Common myeloid progenitor, CD34-positive (primary cell): ENCODE data around the gene DYNLRB1. TPM values are rescaled to one million over a fixed set of nuclear protein-coding genes. Genes with fewer than 3 reads are reported as not detected.

Experiments used
- CTCF ChIA-PET: fragments of 350-600 bp; sonication (Branson Sonifier 250); formaldehyde crosslinking; loops from one replicate; lab custom pipeline; 2021; ENCODE audit warnings: antibody characterized with exemption; lab: Charles Lee
- POLR2A ChIA-PET: fragments of 350-600 bp; sonication (Branson Sonifier 250); formaldehyde crosslinking; loops from one replicate; lab custom pipeline; 2021; ENCODE audit warnings: antibody characterized with exemption; lab: Charles Lee
- DNase-seq, 3 donors: peaks; one replicate each; pipeline versions ENCODE4 v3.0.0 to v3.0.0-alpha.2; 2013
- H3K27ac ChIP-seq, 2 experiments: 1 replicate in 1 of 2; 2 replicates in 1 of 2; pipeline ENCODE4 v1.7.0; 2013; ENCODE audit warnings: inconsistent platforms in 2 of 2, low read length in 2 of 2, mild to moderate bottlenecking in 2 of 2, low read depth in 1 of 2, moderate library complexity in 1 of 2; ENCODE audit not compliant: severe bottlenecking in 2 of 2, insufficient read depth in 1 of 2, poor library complexity in 1 of 2
- H3K27me3 ChIP-seq, 5 experiments: replicated peaks in 2 of 5; 1 replicate in 3 of 5; 2 replicates in 2 of 5; pipeline versions ENCODE4 v1.6.1 to v1.7.0; 2013; ENCODE audit warnings: low read length in 4 of 5, mild to moderate bottlenecking in 2 of 5, moderate library complexity in 2 of 5, inconsistent platforms in 1 of 5; ENCODE audit not compliant: insufficient read depth in 5 of 5, control insufficient read depth in 4 of 5
- H3K36me3 ChIP-seq, 4 experiments: 1 replicate in 2 of 4; 2 replicates in 2 of 4; pipeline versions ENCODE4 v1.6.1 to v1.7.0; 2013; ENCODE audit warnings: low read length in 3 of 4, control low read depth in 1 of 4, mild to moderate bottlenecking in 1 of 4; ENCODE audit not compliant: control insufficient read depth in 4 of 4, insufficient read depth in 4 of 4
- H3K4me1 ChIP-seq, 4 experiments: 1 replicate in 3 of 4; 2 replicates in 1 of 4; pipeline versions ENCODE4 v1.6.1 to v1.7.1; 2013; ENCODE audit warnings: low read length in 3 of 4, mild to moderate bottlenecking in 3 of 4, control low read depth in 1 of 4, inconsistent platforms in 1 of 4, moderate library complexity in 1 of 4; ENCODE audit not compliant: control insufficient read depth in 4 of 4, insufficient read depth in 4 of 4; ENCODE audit errors: control extremely low read depth in 1 of 4
- H3K4me3 ChIP-seq, 7 experiments: 1 replicate in 4 of 7; 2 replicates in 3 of 7; pipeline versions ENCODE4 v1.5.1 to v1.7.0; 2013; ENCODE audit warnings: mild to moderate bottlenecking in 7 of 7, low read length in 6 of 7, moderate library complexity in 6 of 7, inconsistent platforms in 2 of 7, low read depth in 2 of 7, control low read depth in 1 of 7; ENCODE audit not compliant: insufficient read depth in 4 of 7, control insufficient read depth in 1 of 7; ENCODE audit errors: extremely low read depth in 1 of 7
- H3K9me3 ChIP-seq, 5 experiments: 1 replicate in 4 of 5; 2 replicates in 1 of 5; pipeline versions ENCODE4 v1.6.1 to v1.7.1; 2013; ENCODE audit warnings: low read length in 4 of 5, mild to moderate bottlenecking in 2 of 5, inconsistent platforms in 1 of 5, low read depth in 1 of 5, moderate library complexity in 1 of 5; ENCODE audit not compliant: control insufficient read depth in 4 of 5, insufficient read depth in 2 of 5; ENCODE audit errors: control extremely low read depth in 1 of 5
- WGBS: methylation state at CpG from one replicate; pipeline ENCODE4 v1.1.5; 2013; ENCODE audit not compliant: insufficient coverage; 5-methylcytosine and 5-hydroxymethylcytosine counted together
- polyA plus RNA-seq: library from polyadenylated mRNA; unstranded; fragments of 120-200 nt; gene quantifications from one replicate; pipeline ENCODE4 v1.2.1, GENCODE V29; 2013

DYNLRB1 gene
- polyA plus RNA-seq = 118 TPM

DNA sequence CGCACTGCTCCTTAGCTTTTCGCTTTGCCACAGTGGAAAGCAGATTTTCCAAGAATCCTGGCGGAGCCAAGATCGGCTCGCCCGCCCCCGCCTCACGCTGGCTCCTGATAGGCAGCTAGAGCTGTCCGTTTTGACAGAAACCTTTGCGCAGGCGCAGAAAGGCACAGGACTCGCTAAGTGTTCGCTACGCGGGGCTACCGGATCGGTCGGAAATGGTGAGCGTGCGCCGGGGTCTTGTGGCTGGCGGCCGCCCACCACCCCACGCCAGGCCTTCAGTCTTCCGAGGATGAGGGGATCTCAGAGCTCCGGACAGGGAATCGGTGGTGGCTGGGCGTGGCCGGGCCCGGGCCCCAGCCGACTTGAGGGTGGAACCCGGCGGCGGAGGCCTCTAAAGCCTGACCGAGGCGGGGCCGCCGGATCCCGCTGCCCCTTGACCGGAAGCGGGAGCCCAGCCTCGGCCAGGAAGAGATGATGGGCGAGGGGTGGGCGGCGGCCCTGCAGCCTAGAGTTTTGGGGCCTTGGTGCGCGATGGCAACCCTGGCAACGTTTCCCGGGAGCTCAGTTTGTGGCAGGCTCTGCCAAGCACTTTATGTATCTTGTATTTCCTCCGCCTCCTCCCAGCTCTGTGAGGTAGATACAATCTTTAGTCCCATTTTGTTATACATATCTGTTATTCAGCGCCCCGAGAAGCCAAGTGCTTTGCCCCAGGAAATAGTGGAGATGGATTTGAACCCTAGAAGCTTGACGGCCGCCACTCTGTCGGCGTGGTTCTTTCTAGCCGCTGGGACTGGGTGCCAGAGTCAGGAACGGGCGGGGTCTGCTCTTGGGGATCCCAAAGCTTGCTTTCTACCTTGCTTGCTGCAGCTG, at the start of gene DYNLRB1:
Gene DYNLRB1, plus strand, starts transcription at position 176 of the 867 bp plus-strand sequence. Its CDS starts 37 bp downstream, at position 213.
- H3K27me3 ChIP-seq = no peaks in the 10 kb centered on the region
- peaks cover 5 to 26% (median 16%) of the 10 kb centered on the region in 4 experiments for H3K4me1 ChIP-seq
- peaks cover 0 to 10% (median 5%) of the 10 kb centered on the region in 4 experiments for H3K36me3 ChIP-seq
- under 1% methylated on average over 55 of the region's 59 CpGs for WGBS
- peak; percentile 93 to 96 (median 94) for DNase-seq
- no peaks in the 10 kb centered on the region for H3K9me3 ChIP-seq
- CTCF ChIA-PET = interaction anchor here (0.7 to 4.0 kb wide), 10 partner anchors 15 to 333 kb away, joined by 3 to 31 read pairs (median 4); partner anchors contain the start of gene ITCH
- peak within 1 kb of the TSS; percentile 80 to 90 for H3K27ac ChIP-seq
- POLR2A ChIA-PET = interaction anchor here (0.5 to 0.8 kb wide), 3 partner anchors 42 to 434 kb away, joined by 3 to 5 read pairs (median 3); no protein-coding TSS in a partner anchor
- peak within 1 kb of the TSS; percentile 75 to 100 (median 95) for H3K4me3 ChIP-seq

- WGBS = no CpG with 5 or more reads among the region's 1 CpG
- peaks cover 3 to 33% (median 9%) of the 10 kb centered on the region in 4 experiments for H3K36me3 ChIP-seq
- no peaks in the 10 kb centered on the region for H3K4me1 ChIP-seq
- no peak overlapping the region for H3K27ac ChIP-seq
- DNase-seq = no peak
- ChIA-PET CTCF (interaction anchor here (0.6 to 1.9 kb wide), 3 partner anchors 52 to 156 kb away, joined by 3 to 5 read pairs (median 4); no protein-coding TSS in a partner anchor), POLR2A (no interaction called here)
- H3K9me3 ChIP-seq = no peaks in the 10 kb centered on the region
- H3K27me3 ChIP-seq = no peaks in the 10 kb centered on the region
- H3K4me3 ChIP-seq = no peak overlapping the region
Observed at GRCh38 chr20:34468951-34469350, 47.3 kb upstream of the DYNLRB1 start.

- CTCF ChIA-PET = interaction anchor here (0.5 to 3.3 kb wide), 7 partner anchors 26 to 311 kb away, joined by 3 to 24 read pairs (median 3); no protein-coding TSS in a partner anchor
- Histone ChIP-seq H3K27ac (no peak overlapping the region), H3K4me1 (peaks cover 0 to 2% (median under 1%) of the 10 kb centered on the region in 4 experiments), H3K4me3 (no peak overlapping the region), H3K27me3 (no peaks in the 10 kb centered on the region), H3K9me3 (no peaks in the 10 kb centered on the region), H3K36me3 (peaks cover 0 to 37% (median 8%) of the 10 kb centered on the region in 4 experiments)
- DNase-seq = no peak
- 100% methylated on average over 2 of the region's 6 CpGs for WGBS
- POLR2A ChIA-PET = no interaction called here
Observed at GRCh38 chr20:34472246-34472925, 43.8 kb upstream of the DYNLRB1 start.

DNA sequence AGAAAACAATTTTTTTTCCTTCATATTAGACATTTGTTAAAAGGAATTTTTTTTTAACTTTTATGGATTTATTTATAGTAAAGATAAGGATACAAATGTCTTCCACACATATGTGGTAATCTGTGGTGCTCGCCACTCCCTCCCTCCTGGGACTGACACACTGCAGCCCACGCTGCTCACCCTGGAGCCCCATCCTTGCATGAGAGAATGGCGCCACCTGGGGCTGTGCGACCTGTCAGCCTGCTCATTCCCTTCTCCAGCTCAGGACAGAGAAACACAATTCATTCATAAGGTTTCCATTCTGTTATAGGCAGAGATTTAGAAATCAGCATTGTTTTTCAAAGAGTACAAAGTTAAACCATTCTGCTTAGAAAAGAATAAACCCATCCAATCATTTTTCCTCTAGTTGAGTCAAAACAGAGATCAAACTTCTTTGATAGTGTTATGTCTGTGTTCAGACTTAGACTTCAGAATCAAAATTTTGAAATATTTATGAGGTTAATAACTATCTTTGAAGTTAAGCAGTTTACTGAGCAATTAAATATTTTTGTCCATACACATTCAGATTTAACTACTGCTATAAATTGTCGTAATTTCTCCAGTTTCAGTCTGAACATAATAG, 42.8 kb upstream of the DYNLRB1 start:
- 61% methylated on average over 2 of the region's 5 CpGs for WGBS
- peak; percentile 45 to 62 (median 62) for DNase-seq
- ChIA-PET POLR2A (no interaction called here), CTCF (interaction anchor here (0.5 to 3.3 kb wide), 8 partner anchors 31 to 310 kb away, joined by 3 to 24 read pairs (median 3); partner anchors contain the start of gene ITCH)
- H3K4me1 ChIP-seq = peaks cover 0 to 2% (median under 1%) of the 10 kb centered on the region in 4 experiments
- H3K27ac ChIP-seq = no peak overlapping the region
- H3K9me3 ChIP-seq = no peaks in the 10 kb centered on the region
- H3K27me3 ChIP-seq = no peaks in the 10 kb centered on the region
- no peak overlapping the region for H3K4me3 ChIP-seq
- H3K36me3 ChIP-seq = peaks cover 2 to 43% (median 13%) of the 10 kb centered on the region in 4 experiments

DNA sequence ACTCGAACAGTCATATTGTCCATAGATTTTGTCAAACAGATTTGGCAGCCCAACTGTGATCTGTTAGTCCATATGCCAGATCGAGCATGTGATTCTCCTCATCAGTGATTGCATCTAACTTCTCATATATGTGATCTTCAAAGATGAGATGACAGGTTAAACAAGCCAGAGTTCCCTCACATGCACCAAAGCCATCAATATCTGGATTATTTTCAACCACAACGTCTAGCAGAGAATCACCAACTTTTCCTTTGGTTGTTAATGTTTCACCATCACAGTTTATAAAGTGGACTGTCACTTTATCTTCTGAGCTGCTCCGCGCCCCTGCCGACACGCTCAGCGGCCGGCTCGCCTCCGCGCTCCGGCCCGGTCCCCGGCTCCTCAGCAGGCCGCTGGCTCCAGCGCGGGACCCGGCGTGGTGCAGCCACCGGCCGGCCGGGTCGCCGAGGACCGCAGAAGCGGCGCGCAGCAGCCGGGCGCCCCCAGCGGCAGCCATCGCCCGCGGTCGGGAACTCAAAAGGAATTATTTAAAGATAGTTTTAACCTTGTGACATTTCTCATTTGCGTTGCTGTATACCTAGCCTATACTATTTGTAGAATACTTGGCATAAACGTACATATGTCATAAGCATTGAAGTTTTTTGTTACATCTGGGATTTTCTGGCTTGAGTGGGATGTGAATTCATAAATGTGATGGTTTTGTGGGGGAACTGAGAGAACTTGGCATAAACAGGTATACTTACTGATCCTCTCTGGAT, 40.1 kb upstream of the DYNLRB1 start:
- Histone ChIP-seq H3K27me3 (no peaks in the 10 kb centered on the region), H3K36me3 (peaks cover 10 to 42% (median 21%) of the 10 kb centered on the region in 4 experiments), H3K4me1 (peaks cover 0 to 2% (median under 1%) of the 10 kb centered on the region in 4 experiments), H3K9me3 (no peaks in the 10 kb centered on the region), H3K4me3 (peak overlapping the region in 1 of 7 experiments; percentile 27), H3K27ac (no peak overlapping the region)
- WGBS = 21% methylated on average over 21 of the region's 38 CpGs
- peak; percentile 12 to 43 (median 34) for DNase-seq
- ChIA-PET CTCF (interaction anchor here (0.6 to 2.0 kb wide), 8 partner anchors 9 to 164 kb away, joined by 3 to 6 read pairs (median 3); partner anchors contain the start of gene DYNLRB1), POLR2A (no interaction called here)

DNA sequence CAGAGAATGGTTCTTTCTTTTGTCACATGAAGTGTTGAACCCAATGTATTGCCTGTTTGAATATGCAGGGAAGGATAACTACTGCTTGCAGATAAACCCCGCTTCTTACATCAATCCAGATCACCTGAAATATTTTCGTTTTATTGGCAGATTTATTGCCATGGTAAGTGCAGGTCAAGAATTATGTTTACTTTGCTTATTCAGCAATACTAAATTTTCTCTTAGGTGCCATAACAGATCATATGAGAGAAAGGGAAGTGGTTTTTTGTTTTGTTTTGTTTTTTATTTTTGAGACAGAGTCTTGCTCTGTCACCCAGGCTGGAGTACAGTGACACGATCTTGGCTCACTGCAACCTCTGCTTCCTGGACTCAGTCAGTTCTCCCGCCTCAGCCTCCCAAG, 36.6 kb upstream of the DYNLRB1 start:
- Histone ChIP-seq H3K4me1 (peaks cover 0 to 2% (median under 1%) of the 10 kb centered on the region in 4 experiments), H3K9me3 (peaks cover 0 to 14% (median 5%) of the 10 kb centered on the region in 5 experiments), H3K36me3 (peaks cover 28 to 51% (median 42%) of the 10 kb centered on the region in 4 experiments), H3K4me3 (no peak overlapping the region), H3K27me3 (no peaks in the 10 kb centered on the region), H3K27ac (no peak overlapping the region)
- CTCF ChIA-PET = no interaction called here
- no CpG with 5 or more reads among the region's 4 CpGs for WGBS
- POLR2A ChIA-PET = no interaction called here
- DNase-seq = no peak
